ENCODE measurements around the gene MNS1. TPM values are rescaled to one million over a fixed set of nuclear protein-coding genes. Genes with fewer than 3 reads are reported as not detected.

Gene MNS1
- total RNA-seq, 4 donors from 2014 or later, result 0.38 to 1.8 (median 0.84) TPM

DNA sequence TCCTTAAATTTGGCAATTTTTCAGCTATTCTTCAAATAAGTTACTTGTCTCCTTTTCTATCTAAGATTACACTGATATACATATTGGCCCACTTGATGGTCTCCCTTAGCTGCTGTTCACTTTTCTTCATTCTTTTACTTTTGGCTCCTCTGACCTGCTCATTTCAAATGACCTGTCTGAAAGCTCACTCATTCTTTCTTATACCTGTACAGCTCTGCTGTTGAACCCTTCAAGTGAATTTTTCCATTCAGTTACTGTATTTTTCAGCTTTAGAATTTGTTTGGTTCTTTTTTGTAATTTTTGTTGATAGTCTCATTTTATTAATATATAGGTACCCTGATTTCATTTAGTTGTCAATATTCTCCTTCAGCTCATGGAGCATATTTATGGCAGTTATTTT is 39.7 kb downstream of the MNS1 start:
- TF ChIP-seq, protein P1, sequence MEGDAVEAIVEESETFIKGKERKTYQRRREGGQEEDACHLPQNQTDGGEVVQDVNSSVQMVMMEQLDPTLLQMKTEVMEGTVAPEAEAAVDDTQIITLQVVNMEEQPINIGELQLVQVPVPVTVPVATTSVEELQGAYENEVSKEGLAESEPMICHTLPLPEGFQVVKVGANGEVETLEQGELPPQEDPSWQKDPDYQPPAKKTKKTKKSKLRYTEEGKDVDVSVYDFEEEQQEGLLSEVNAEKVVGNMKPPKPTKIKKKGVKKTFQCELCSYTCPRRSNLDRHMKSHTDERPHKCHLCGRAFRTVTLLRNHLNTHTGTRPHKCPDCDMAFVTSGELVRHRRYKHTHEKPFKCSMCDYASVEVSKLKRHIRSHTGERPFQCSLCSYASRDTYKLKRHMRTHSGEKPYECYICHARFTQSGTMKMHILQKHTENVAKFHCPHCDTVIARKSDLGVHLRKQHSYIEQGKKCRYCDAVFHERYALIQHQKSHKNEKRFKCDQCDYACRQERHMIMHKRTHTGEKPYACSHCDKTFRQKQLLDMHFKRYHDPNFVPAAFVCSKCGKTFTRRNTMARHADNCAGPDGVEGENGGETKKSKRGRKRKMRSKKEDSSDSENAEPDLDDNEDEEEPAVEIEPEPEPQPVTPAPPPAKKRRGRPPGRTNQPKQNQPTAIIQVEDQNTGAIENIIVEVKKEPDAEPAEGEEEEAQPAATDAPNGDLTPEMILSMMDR (IDR thresholded peaks at IDR 0.05; ENCODE audit: low read depth), result no peak

GRCh38 chr15:56411122-56411749 is 53.7 kb downstream of the MNS1 start:
- TF ChIP-seq, protein P1 (IDR thresholded peaks at IDR 0.05; ENCODE audit: low read depth), result no peak

DNA sequence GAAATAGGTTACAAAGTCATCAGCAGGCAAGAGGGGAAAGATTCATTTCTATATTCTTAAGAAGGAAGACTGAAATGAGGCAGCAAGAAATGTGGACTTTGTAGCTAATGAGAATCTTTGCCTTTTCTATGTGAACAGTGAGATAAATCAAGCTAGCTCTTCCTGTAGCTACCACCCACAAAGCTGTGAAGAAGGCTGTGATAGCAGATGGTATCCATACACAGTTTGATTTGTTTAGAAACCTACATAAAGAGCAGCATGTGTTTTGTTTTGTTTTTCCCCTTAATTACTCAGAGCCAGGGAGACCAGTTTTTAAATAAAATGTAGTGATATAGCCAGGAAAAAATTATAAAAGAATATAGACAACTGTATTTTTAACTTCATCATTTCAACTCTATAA is 54.2 kb downstream of the MNS1 start:
- TF ChIP-seq, protein P1 (IDR thresholded peaks at IDR 0.05; ENCODE audit: low read depth), result no peak

- TF ChIP-seq, protein P1 (IDR thresholded peaks at IDR 0.05; ENCODE audit: low read depth), result no peak
Observed at GRCh38 chr15:56394909-56395308, 70.0 kb downstream of the MNS1 start.

DNA sequence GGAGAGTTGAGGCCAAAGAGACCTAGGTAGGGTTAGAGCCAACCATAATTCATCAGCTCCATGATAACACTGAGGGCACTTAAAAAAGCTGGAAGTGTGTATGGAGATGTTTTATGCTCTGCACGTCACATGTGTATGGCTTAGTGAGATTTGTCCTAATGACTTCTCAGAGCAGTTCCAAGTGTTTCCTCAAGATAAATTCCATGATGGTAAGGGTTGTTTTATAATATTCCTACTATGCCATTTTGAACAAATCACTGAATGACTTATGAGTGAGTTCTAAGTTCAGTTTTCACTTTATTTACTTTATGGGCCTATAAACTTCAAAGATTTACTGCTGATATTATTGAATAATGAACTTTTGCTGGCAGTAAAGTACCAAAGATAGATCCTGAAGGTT is 71.7 kb downstream of the MNS1 start:
- TF ChIP-seq, protein P1 (IDR thresholded peaks at IDR 0.05; ENCODE audit: low read depth), result no peak

DNA sequence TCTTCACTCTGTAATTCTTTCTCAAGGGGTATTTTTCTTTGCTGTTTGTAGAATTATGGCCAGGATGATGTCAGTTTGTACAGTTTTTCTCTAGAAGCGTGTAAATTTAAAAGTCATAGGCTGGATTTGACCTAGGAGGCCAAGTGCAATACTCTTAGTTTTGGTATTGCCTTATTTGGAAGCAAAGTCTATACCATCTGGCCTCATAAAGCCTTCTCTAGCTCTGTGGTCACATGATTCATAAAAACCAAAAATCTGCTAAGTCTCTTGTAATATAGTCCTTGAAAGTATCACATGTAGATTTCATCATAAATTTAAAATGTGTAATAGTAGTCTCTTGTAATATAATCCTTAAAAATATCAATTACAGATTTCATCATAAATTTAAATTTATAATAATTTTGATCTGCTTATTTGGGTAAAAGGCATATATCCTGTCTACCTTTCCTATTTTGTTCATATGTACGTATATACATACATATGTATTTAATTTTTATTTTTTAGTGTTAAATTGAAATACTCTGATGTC is 74.1 kb downstream of the MNS1 start:
- TF ChIP-seq, protein P1 (IDR thresholded peaks at IDR 0.05; ENCODE audit: low read depth), result no peak

GRCh38 chr15:56385908-56386307 is 79.0 kb downstream of the MNS1 start:
- TF ChIP-seq, protein P1 (IDR thresholded peaks at IDR 0.05; ENCODE audit: low read depth), result no peak
